ENCODE results near the gene DEPDC7. TPM values are rescaled to one million over a fixed set of nuclear protein-coding genes. Genes with fewer than 3 reads are reported as not detected.
"Not testable (repeated sequence)": the region's sequence is repeated elsewhere in the genome, so short reads cannot be mapped to it uniquely, and the experiment has no call there.

Gene DEPDC7
- 10 to 100 TPM in 10 of 12 donors, 1 to 10 TPM in 1, not detected in 1; 9.5 to 27.1 (median 16.3) TPM for polyA plus RNA-seq (ENCODE audit: insufficient read length in 12 of 12)
- long read RNA-seq, donor 1, transcript DEPDC7-203 (2 exons, 1,212 nt), result minor isoform, 7 of 21 reads
- long read RNA-seq, donor 1, transcript DEPDC7-201 (9 exons, 1,755 nt), result major isoform, 13 of 21 reads
- long read RNA-seq, donor 1, partial matches to known transcripts, result 0 of 21 reads
- long read RNA-seq, donor 1, other reads (novel, unspliced or antisense), result 0 of 21 reads
- long read RNA-seq, donor 2, transcript DEPDC7-201 (9 exons, 1,755 nt), result major isoform, 6 of 7 reads
- long read RNA-seq, donor 2, partial matches to known transcripts, result 0 of 7 reads
- long read RNA-seq, donor 2, other reads (novel, unspliced or antisense), result 0 of 7 reads
- long read RNA-seq, donor 3, partial matches to known transcripts, result 0 of 5 reads
- long read RNA-seq, donor 3, other reads (novel, unspliced or antisense), result 0 of 5 reads
- long read RNA-seq, donor 4, partial matches to known transcripts, result 0 of 3 reads
- long read RNA-seq, donor 4, other reads (novel, unspliced or antisense), result 0 of 3 reads
- long read RNA-seq, donor 5, result 0 reads
- long read RNA-seq, donor 6, partial matches to known transcripts, result 0 of 2 reads
- long read RNA-seq, donor 6, other reads (novel, unspliced or antisense), result 0 of 2 reads
- long read RNA-seq, donor 7, partial matches to known transcripts, result 0 of 3 reads
- long read RNA-seq, donor 7, other reads (novel, unspliced or antisense), result 0 of 3 reads
- long read RNA-seq, donor 8, transcript DEPDC7-201 (9 exons, 1,755 nt), result major isoform, 5 of 6 reads
- long read RNA-seq, donor 8, partial matches to known transcripts, result 0 of 6 reads
- long read RNA-seq, donor 8, other reads (novel, unspliced or antisense), result 0 of 6 reads
- long read RNA-seq, donor 9, partial matches to known transcripts, result 0 of 2 reads
- long read RNA-seq, donor 9, other reads (novel, unspliced or antisense), result 0 of 2 reads
- long read RNA-seq, donor 10, transcript DEPDC7-201 (9 exons, 1,755 nt), result major isoform, 8 of 13 reads
- long read RNA-seq, donor 10, partial matches to known transcripts, result 0 of 13 reads
- long read RNA-seq, donor 10, other reads (novel, unspliced or antisense), result 0 of 13 reads
- long read RNA-seq, donor 11, partial matches to known transcripts, result 0 of 4 reads
- long read RNA-seq, donor 11, other reads (novel, unspliced or antisense), result 0 of 4 reads

GRCh38 chr11:33015621-33016551 is at the start of gene DEPDC7:
DEPDC7 (plus strand) TSS chr11:33015878; CDS start chr11:33015956, 78 bp downstream.
- DNase-seq, result peak; percentile 89

DNA sequence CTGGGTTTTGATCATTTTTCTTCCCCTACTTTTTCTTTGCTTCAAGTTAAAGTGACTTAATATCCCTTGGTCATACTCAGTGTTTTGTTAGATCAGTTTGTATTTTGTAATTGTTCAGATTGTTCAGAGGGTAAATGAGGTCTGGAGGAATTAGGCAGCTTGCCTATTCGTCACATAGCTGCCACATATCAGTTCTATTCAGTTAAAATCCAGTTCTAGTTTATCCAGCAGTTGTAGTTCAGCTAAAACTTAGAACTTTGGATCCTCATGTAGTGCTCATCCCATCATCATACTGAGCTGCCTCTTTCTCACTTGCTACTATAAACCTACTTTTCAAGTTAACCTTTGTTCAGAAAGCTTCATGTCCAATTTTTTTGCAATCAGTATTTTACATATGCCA is 47.1 kb upstream of the DEPDC7 start:
- DNase-seq, result no peak

DNA sequence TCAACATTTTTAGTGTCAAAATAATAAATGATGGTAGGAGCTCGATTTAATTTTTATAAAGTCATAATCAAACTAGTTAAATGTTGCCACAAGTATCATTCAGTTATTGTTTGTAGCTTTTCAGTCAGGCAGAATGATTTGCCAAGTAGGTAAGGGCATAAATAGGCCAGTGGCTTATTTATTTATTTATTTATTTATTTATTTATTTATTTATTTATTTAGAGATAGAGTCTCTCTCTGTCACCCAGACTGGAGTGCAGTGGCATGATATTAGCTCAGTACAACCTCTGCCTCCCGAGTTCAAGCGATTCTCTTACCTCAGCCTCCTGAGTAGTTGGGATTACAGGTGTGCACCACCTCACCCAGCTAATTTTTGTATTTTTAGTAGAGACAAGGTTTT is 43.4 kb upstream of the DEPDC7 start:
- DNase-seq, result not testable (repeated sequence)

DNA sequence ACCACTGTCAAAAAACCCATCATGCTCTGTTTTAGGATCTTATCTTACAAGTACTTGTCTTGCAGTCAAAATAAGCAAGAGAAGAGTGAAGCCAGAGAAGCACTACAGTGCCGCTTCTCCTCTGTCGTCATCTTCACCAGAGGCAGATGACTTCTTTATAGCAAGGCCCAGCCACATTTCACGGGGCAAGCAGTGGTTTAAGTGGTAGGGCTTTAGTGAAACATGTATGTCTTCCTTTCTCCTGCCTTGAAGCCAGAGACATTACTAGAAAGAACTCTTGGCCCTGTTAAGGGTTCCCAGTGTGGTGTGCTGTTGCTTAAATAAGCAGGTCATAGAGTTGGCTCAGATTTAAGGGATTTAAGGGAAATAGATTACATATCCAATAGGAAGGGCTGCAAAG is 42.9 kb upstream of the DEPDC7 start:
- no peak for DNase-seq

GRCh38 chr11:32982626-32983025 is 33.1 kb upstream of the DEPDC7 start:
- no peak for DNase-seq

- no peak for DNase-seq
Measured at GRCh38 chr11:32983506-32983905, 32.2 kb upstream of the DEPDC7 start.

DNA sequence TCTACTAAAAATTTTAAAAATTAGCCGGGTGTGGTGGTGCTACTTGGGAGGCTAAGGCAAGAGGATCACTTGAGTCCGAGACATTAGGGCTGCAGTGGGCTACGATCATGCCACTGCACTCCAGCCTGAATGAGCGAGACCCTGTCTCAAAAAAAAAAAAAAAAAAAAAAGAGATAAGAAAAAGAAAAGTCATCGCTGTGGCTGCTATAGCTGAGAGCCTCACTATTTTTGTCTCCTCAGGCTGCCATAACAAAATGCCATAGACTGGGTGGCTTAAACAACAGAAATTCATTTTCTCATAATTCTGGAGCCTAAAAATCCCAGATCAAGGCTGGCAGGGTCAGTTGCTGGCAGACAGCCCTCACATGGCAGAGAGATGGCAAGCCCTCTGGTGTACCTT is 30.1 kb upstream of the DEPDC7 start:
- DNase-seq, result no peak

DNA sequence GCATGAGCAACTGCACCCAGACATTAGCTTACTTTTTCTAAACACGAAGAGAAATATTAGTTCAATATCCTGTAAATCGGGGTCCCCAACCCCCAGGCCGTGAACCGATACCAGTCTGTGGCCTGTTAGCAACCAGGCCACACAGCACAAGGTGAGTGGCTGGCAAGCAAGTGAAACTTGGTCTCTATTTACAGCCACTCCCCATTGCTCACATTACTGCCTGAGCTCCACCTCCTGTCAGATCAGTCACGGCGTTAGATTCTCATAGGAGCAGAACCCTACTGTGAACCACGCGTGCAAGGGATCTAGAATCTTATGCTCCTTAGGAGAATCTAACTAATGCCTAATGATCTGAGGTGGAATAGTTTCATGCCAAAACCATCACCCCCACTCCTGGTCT is 27.8 kb upstream of the DEPDC7 start:
- no peak for DNase-seq

DNA sequence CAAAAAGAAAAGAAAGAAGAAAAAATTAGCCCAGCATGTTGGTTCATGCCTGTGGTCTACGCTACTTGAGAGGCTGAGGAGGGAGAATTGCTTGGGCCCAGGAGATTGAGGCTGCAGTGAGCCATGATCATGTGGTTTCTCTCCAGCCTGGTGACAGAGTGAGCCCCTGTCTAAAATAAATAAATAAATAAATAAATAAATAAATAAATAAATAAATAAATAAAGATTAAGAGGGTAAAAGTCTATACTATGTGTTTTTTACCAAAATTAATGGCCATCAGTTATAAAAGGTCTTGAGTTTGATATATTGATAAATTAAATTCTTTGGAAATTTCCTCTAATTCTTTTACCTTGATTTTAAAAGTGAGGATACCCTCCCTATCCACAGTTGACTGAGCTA is 25.2 kb upstream of the DEPDC7 start:
- no peak for DNase-seq

DNA sequence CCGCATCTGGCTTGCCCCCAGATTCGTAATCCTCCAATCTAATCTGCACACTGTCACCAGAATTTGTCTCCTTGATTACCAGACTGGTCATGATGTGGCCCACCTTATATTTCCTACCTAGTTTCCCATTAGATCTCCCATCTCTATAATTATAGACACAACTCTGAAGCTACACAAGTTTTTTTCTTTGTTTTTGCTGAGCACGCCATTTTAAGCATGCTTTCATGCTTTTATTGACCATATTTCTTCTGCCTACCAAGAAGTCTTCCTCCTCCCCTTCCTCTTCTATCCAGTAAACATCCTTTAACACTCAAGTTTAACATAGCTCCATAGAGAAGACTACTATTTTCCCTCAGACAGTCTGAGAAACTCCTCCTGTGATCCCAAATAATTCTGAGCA is 24.3 kb upstream of the DEPDC7 start:
- DNase-seq, result no peak

DNA sequence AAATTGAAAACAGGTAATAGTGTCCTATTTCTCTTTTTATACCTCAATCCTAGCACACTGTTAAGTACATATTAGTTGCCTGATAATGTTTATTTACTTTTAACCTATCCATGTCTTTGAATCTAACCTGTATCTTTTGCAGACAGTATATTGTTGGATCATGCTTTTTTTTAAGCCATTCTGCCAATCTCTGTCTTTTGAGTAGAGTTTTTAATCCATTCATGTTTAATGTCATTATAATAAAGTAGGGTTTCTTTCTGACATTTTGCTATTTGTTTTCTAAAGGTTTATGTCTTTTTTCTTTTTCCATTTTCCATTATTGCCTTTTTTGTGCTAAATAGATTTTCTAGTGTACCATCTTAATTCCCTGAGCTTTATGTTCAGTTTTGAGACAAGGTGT is 23.8 kb upstream of the DEPDC7 start:
- no peak for DNase-seq

GRCh38 chr11:33000181-33000580 is 15.5 kb upstream of the DEPDC7 start:
- DNase-seq, result no peak

- no peak for DNase-seq
Measured at GRCh38 chr11:33001281-33001680, 14.4 kb upstream of the DEPDC7 start.

DNA sequence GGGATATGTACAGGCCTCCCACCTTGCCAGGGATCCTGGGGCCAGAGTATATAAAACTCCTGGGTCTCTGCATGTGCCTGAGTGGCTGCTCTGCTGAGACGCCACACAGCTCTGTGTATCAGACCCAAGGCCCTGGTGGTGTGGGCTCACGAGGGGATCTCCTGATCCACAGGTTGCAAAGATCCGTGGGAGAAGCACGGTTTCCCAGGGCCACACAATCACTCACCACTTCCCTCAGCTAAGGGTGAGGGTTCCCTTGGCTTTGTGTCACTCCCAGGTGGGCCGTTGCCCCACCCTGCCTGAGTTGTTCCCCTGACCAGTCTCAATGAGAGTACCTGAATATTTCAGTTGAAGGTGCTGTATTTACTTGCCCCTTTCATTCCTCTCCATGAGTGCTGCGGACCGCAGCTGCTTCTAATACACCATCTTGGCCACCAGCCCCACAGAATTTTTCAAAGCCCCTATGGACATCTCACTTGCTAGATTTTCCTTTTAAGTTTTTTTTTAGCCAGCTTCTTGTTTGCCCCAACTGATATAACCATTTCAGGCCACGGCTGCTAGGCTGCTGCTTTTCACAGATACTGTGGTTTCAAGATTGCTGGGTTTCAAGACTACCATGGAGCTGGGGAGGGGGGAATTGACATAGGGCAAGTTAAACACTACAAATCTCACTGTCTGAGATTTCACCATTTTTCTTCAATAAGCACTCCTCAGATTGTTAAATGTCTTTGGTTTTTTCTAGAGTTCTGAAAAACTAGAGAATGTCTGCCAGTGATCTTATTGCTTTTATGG is 13.7 kb upstream of the DEPDC7 start:
- DNase-seq, result no peak

DNA sequence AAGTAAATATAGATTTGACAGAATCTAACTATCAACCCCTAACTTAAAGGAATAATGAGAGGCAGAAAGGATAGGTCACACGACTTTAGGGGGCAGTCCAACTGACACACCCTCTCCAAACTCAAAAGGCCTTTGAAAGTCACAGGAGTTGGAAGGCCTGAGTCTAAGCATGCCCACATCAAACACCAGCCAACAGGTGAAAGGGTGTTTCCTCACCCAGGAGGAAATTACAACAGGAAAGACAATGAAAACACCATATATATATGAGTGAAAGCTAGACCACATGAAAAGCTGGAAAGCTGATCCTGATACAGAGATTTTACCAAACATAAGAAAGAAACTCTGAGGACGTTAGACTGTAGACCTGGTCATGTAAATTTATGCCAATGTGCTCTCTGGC is 10.5 kb upstream of the DEPDC7 start:
- DNase-seq, result no peak

DNA sequence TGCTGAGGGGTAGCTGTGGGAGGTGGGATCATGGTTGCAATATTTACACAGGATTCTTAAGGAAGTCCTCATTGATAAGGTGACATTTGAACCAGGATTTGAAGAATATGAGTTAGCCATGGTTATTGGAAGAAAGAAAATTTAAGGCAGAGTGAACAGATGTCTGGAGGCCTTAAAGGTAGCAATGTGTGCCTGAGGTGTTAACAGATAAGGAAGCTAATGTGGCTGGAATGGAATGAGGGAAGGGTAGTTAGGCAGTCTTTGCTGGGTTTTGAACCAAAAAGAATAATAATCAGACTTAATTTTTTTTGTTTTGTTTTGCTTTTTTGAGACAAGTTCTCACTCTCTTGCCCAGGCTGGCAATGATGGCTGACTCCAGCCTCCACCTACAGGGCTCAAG is 9.7 kb upstream of the DEPDC7 start:
- DNase-seq, result no peak

GRCh38 chr11:33013755-33014154 is 1.9 kb upstream of the DEPDC7 start:
- DNase-seq, result no peak

GRCh38 chr11:33016654-33017053 is 976 bp downstream of the DEPDC7 start:
- DNase-seq, result no peak

- DNase-seq, result no peak
Measured at GRCh38 chr11:33017478-33017877, 1.8 kb downstream of the DEPDC7 start.

DNA sequence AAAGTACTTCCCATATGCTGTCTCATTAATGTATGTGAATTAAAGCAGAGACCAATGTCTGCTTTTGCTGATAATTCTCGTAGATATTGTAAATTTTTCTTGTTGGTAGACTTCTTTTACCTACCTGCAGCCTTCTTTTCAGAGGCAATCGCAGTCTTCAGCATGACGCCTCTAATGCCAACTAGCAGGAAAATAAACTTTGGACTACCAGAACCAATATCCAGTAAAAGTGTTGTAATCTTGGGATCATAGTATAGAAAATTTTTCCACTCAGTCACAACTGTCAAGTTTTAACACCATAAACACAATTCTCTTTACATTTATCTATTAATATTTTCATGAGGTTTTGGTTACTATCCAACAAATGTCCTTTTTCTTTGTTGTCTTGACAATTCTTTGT is 2.3 kb downstream of the DEPDC7 start:
- DNase-seq, result no peak
